Memory B cell (primary cell): Measurements from ENCODE around the gene GNG11.

Experiments
- ATAC-seq: fragments of 150-1000 bp; cut with Tn5 transposase; 2 replicates; pipeline ENCODE4 v1.10.0; 2021; ENCODE audit warnings: low read depth, mild to moderate bottlenecking, moderate library complexity
- DNase-seq, 2 donors: peaks; one replicate each; pipeline ENCODE4 v3.0.0; 2022; ENCODE audit warnings: low spot score in 2 of 2
- H3K27ac Mint-ChIP-seq: one replicate; pipeline ENCODE4 v1.8.0; 2022; ENCODE audit warnings: mild to moderate bottlenecking, moderate library complexity, mixed read lengths
- H3K27me3 Mint-ChIP-seq: one replicate; pipeline ENCODE4 v1.8.0; 2022; ENCODE audit warnings: mixed read lengths
- H3K36me3 Mint-ChIP-seq: one replicate; pipeline ENCODE4 v1.8.0; 2022; ENCODE audit warnings: mild to moderate bottlenecking, mixed read lengths
- H3K4me1 Mint-ChIP-seq: one replicate; pipeline ENCODE4 v1.8.0; 2022; ENCODE audit warnings: mixed read lengths
- H3K4me3 Mint-ChIP-seq: one replicate; pipeline ENCODE4 v1.8.0; 2022; ENCODE audit warnings: mild to moderate bottlenecking, moderate library complexity, mixed read lengths
- H3K9me3 Mint-ChIP-seq: one replicate; pipeline ENCODE4 v1.8.0; 2022; ENCODE audit warnings: mixed read lengths

Gene GNG11

DNA sequence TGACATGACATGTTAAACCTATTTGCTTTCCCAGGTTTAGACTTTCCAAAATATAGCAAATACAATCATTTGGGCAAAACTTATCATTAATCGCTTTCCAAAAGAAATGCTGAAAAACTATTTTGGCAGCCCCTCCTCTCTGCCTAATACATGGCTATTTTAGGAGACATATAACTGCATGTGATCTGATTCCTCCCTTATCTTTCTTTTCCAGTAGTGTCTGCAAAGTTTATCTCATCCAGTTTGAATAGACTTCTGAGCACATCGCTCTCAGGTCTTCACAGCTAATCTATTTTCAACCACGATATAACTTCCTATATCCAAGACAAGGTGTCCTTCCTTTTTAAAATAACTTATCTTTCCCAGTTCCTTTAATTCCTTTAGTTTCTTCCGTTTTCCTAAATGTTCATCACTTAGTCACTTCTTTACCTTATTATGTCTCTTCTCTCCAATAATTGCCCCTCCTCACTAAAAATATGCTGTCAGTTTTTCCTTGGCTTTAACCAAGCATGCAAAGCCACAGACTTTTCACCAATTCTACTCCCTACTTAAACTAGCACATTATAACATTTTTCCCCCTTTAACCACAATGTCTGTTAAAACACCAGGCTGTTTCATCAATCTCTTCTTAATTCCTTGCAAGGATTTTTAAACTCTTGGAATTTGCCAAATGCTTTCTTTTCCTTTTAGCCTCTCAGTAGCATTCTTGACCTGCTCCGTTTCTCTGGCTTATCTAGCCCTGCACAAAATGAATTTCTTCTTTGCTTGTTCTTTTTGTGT, 24.4 kb downstream of the GNG11 start:
- peaks cover 3% of the 10 kb centered on the region for H3K27me3 Mint-ChIP-seq
- H3K4me1 Mint-ChIP-seq = peaks cover 3% of the 10 kb centered on the region
- ATAC-seq (no peak), DNase-seq (no peak)
- no peaks in the 10 kb centered on the region for H3K9me3 Mint-ChIP-seq
- no peak overlapping the region for H3K4me3 Mint-ChIP-seq
- no peak overlapping the region for H3K27ac Mint-ChIP-seq
- peaks cover 1% of the 10 kb centered on the region for H3K36me3 Mint-ChIP-seq

DNA sequence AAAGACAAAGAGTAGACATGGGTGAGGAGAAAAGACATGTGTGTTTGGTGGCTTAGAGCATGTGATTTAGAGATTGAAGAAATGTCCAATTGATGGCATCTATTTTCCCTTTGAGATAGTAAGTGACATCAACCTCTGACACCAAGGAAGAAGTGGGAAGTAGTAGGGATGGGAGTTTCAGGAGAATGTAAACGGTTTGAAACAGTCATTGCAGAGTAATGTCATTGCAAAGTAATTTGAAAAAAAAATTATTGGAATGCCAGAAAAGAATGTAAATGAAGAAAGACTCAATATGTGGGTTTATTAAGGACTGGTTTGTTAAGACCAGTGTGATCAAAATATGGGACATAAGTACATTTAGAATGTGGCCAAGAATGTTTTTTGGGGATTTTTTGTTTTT, 26.6 kb downstream of the GNG11 start:
- no peak overlapping the region for H3K4me3 Mint-ChIP-seq
- no peaks in the 10 kb centered on the region for H3K36me3 Mint-ChIP-seq
- peaks cover 3% of the 10 kb centered on the region for H3K4me1 Mint-ChIP-seq
- peaks cover 2% of the 10 kb centered on the region for H3K27me3 Mint-ChIP-seq
- no peaks in the 10 kb centered on the region for H3K9me3 Mint-ChIP-seq
- no peak overlapping the region for H3K27ac Mint-ChIP-seq
- no peak for DNase-seq
- ATAC-seq = no peak

GRCh38 chr7:93948873-93949272, 27.3 kb downstream of the GNG11 start:
- H3K4me3 Mint-ChIP-seq = no peak overlapping the region
- no peaks in the 10 kb centered on the region for H3K36me3 Mint-ChIP-seq
- DNase-seq = no peak
- no peaks in the 10 kb centered on the region for H3K9me3 Mint-ChIP-seq
- no peak overlapping the region for H3K27ac Mint-ChIP-seq
- peaks cover 2% of the 10 kb centered on the region for H3K27me3 Mint-ChIP-seq
- no peak for ATAC-seq
- no peaks in the 10 kb centered on the region for H3K4me1 Mint-ChIP-seq

- Mint-ChIP-seq H3K4me3 (no peak overlapping the region), H3K27ac (no peak overlapping the region), H3K27me3 (no peaks in the 10 kb centered on the region), H3K36me3 (no peaks in the 10 kb centered on the region), H3K9me3 (no peaks in the 10 kb centered on the region), H3K4me1 (no peaks in the 10 kb centered on the region)
- DNase-seq (no peak), ATAC-seq (no peak)
Measured at GRCh38 chr7:93949423-93949822, 27.9 kb downstream of the GNG11 start.

GRCh38 chr7:93955304-93955703, 33.8 kb downstream of the GNG11 start:
- Mint-ChIP-seq H3K4me1 (peaks cover 8% of the 10 kb centered on the region), H3K36me3 (no peaks in the 10 kb centered on the region), H3K27ac (no peak overlapping the region), H3K4me3 (no peak overlapping the region), H3K27me3 (peaks cover 1% of the 10 kb centered on the region), H3K9me3 (no peaks in the 10 kb centered on the region)
- ATAC-seq (no peak), DNase-seq (no peak)

DNA sequence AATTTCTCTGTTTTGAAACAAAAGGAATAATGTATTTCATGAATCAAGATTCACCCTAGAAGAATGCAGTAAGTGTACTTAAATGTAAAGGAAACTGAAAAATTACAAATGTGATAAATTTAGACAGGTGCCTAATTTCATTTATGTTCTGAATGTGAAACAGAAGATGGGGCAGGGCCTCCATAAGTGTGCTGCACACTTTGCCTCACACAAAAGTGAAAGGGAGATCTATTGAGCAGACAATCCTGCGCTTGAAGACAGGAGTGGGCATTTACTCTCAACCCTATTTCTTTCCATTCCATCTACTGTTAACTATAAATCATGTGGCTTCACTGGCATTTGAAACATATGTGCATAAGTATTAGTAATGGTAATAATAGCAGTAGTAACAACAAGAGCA, 36.2 kb downstream of the GNG11 start:
- H3K36me3 Mint-ChIP-seq = no peaks in the 10 kb centered on the region

DNA sequence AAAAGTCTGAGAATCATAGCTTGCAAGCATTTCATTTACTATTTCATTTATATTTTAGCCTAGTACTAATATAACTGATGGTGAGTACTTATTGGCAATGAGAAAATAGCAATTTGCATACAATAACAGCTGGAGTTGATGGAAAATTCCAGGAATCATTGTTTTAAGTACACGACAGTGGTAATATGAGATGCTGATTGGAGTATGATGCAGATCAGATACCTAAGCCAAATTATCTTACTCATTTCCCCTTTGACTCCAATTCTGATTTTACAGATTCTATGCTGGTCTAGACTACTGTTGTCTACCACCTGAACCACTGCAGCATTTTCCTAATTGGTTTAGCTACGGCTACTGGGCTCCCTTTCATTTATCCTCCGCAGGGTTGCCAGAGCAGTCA, 36.7 kb downstream of the GNG11 start:
- Mint-ChIP-seq H3K27me3 (peaks cover 1% of the 10 kb centered on the region), H3K36me3 (no peaks in the 10 kb centered on the region)

More for the DNA sequence above, 36.2 kb downstream of the GNG11 start:
- Mint-ChIP-seq H3K27me3 (peaks cover 1% of the 10 kb centered on the region), H3K4me3 (no peak overlapping the region), H3K9me3 (no peaks in the 10 kb centered on the region), H3K27ac (no peak overlapping the region), H3K4me1 (peaks cover 8% of the 10 kb centered on the region)
- ATAC-seq = no peak
- DNase-seq = no peak

GRCh38 chr7:93958651-93959050, 37.1 kb downstream of the GNG11 start:
- DNase-seq = no peak
- Mint-ChIP-seq H3K4me1 (peaks cover 8% of the 10 kb centered on the region), H3K36me3 (no peaks in the 10 kb centered on the region), H3K27ac (no peak overlapping the region), H3K4me3 (no peak overlapping the region), H3K9me3 (no peaks in the 10 kb centered on the region), H3K27me3 (peaks cover 1% of the 10 kb centered on the region)
- ATAC-seq = no peak

More for the DNA sequence above, 36.7 kb downstream of the GNG11 start:
- no peak for DNase-seq
- Mint-ChIP-seq H3K4me1 (peaks cover 8% of the 10 kb centered on the region), H3K4me3 (no peak overlapping the region), H3K27ac (no peak overlapping the region), H3K9me3 (no peaks in the 10 kb centered on the region)
- ATAC-seq = no peak

DNA sequence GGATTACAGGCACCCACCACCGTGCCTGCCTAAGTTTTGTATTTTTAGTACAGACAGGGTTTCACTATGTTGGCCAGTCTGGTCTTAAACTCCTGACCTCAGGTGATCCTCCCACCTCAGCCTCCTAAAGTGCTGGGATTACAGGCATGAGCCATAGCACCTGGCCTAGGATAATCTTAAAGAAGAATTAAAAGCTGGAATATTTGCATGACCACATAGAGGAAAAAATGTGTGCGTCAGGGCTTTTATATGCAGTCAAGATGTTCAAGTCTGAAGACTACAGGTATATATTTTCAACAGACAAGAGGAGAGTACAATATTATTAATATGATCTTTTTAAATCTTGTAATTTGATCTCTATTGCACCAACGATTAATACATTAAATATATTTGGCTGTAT, 39.5 kb downstream of the GNG11 start:
- peaks cover 3% of the 10 kb centered on the region for H3K4me1 Mint-ChIP-seq
- H3K27ac Mint-ChIP-seq = no peak overlapping the region
- no peaks in the 10 kb centered on the region for H3K9me3 Mint-ChIP-seq
- no peaks in the 10 kb centered on the region for H3K36me3 Mint-ChIP-seq
- H3K27me3 Mint-ChIP-seq = peaks cover 1% of the 10 kb centered on the region
- no peak for DNase-seq
- no peak for ATAC-seq
- H3K4me3 Mint-ChIP-seq = no peak overlapping the region

DNA sequence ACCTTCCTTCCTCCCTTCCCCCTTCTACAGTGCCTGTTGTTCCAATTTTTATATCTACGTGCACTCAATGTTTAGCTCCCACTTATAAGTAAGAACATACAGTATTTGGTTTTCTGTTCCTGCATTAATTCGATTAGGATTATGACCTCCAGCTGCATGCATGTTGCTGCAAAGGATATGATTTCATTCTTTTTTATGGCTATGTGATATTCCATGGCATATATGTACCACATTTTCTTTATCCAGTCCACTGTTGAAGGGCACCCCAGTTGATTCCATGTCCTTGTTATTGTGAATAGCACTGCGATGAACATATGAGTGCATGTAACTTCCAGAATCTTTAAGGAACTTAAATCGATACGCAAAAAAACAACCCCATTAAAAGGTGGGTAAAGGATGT, 42.7 kb downstream of the GNG11 start:
- no peak for ATAC-seq
- H3K36me3 Mint-ChIP-seq = no peaks in the 10 kb centered on the region

GRCh38 chr7:93964813-93965212, 43.3 kb downstream of the GNG11 start:
- Mint-ChIP-seq H3K4me1 (no peaks in the 10 kb centered on the region), H3K27ac (no peak overlapping the region), H3K36me3 (no peaks in the 10 kb centered on the region), H3K27me3 (no peaks in the 10 kb centered on the region), H3K4me3 (no peak overlapping the region), H3K9me3 (no peaks in the 10 kb centered on the region)
- ATAC-seq (no peak), DNase-seq (no peak)

More for the DNA sequence above, 42.7 kb downstream of the GNG11 start:
- Mint-ChIP-seq H3K27me3 (no peaks in the 10 kb centered on the region), H3K4me1 (no peaks in the 10 kb centered on the region), H3K27ac (no peak overlapping the region), H3K9me3 (no peaks in the 10 kb centered on the region), H3K4me3 (no peak overlapping the region)
- no peak for DNase-seq

DNA sequence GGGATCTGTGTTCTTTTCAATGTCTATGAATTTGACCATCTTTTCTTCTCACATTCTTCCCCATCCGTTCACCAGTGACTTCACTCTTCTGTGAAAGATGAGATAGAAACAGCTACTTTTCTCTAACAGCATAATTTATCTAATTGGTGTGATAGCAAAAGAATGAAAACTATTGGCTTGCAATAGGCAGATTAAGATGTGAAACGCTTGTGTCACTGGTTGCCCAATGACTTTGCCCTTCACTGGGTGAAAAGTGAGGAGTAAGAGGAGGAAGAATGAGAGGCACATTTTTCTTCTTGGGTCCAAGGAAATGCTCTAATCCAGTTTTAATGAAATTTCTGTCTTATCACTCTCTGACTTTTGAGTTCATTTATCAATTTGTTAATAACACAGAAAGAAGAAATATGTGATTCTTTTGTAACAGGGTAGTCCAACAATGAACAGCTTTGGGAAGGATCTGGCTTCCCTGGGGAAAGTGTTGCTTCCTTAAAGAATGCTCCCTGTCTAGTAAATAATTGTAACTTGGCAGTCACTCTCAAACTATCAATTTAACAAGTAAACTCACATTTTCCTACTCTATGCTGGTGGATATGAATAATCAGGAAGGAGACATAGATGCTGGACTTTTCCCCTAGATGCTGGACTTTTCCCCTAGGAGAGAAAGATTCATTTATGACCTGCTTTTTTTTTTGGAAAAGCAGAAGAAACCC, 47.5 kb downstream of the GNG11 start:
- Mint-ChIP-seq H3K9me3 (no peaks in the 10 kb centered on the region), H3K27ac (no peak overlapping the region), H3K36me3 (no peaks in the 10 kb centered on the region), H3K4me1 (no peaks in the 10 kb centered on the region), H3K27me3 (no peaks in the 10 kb centered on the region), H3K4me3 (no peak overlapping the region)
- DNase-seq = no peak
- no peak for ATAC-seq

DNA sequence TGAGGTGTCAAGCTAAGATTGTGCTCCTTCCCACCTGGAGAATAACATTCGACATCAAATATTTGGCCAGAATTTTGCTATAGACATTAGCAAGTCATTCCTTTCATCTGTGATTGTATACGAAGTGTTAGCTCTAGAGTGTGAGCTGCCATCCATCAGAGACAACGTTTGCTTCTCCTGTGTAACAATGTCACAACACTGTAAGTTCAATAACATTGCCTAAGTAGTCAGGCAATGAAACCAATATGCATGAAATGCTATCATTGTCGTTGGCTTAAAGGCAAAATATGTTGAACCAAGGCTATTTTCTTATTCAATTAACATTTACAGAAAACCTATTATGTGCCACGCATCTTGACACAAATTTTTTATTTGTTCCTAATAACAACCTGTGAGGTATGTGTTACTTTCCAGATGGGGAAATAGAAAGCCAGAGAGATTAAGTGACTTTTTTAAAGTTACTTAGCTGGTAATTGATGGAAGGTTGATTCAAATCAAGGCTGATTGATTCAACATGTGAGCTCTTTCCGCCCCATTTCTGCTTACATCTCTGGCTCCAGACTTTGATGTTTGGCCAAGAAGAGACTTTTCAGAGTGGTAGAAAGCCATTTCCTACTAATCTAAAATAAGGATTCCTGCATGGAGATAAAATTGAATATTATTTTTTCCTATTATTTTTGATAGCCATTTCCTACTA, 50.6 kb downstream of the GNG11 start:
- ATAC-seq = no peak
- Mint-ChIP-seq H3K9me3 (no peaks in the 10 kb centered on the region), H3K27me3 (no peaks in the 10 kb centered on the region), H3K27ac (no peak overlapping the region), H3K4me1 (no peaks in the 10 kb centered on the region), H3K36me3 (no peaks in the 10 kb centered on the region), H3K4me3 (no peak overlapping the region)
- no peak for DNase-seq

- H3K36me3 Mint-ChIP-seq = no peaks in the 10 kb centered on the region
- DNase-seq = no peak
- H3K27me3 Mint-ChIP-seq = no peaks in the 10 kb centered on the region
- no peak overlapping the region for H3K27ac Mint-ChIP-seq
- no peaks in the 10 kb centered on the region for H3K9me3 Mint-ChIP-seq
- ATAC-seq = no peak
- H3K4me3 Mint-ChIP-seq = no peak overlapping the region
- no peaks in the 10 kb centered on the region for H3K4me1 Mint-ChIP-seq
Measured at GRCh38 chr7:93973134-93973533, 51.6 kb downstream of the GNG11 start.
